Karpas-422 (cell line): ENCODE measurements around the gene HHIPL1. TPM values are rescaled to one million over a fixed set of nuclear protein-coding genes. Genes with fewer than 3 reads are reported as not detected.

Source experiments
- DNase-seq: peaks from one replicate; pipeline ENCODE4 v3.0.0-alpha.2; 2015
- H2AFZ ChIP-seq: fragments of 200-600 bp; sonication (generic); 2 replicates; pipeline ENCODE4 v1.6.1; 2014; ENCODE audit warnings: antibody characterized with exemption, low read length, mixed read lengths
- H3K27ac ChIP-seq: fragments of 200-600 bp; sonication (generic); 2 replicates; pipeline ENCODE4 v1.5.1; 2014; ENCODE audit warnings: mild to moderate bottlenecking, low read length, moderate library complexity
- H3K27me3 ChIP-seq: fragments of 200-600 bp; sonication (generic); 2 replicates; pipeline ENCODE4 v1.6.1; 2014; ENCODE audit warnings: low read length, mixed read lengths
- H3K36me3 ChIP-seq: fragments of 200-600 bp; sonication (generic); 2 replicates; pipeline ENCODE4 v1.6.1; 2014; ENCODE audit warnings: low read length, mixed read lengths; ENCODE audit not compliant: insufficient read depth
- H3K4me1 ChIP-seq: fragments of 200-600 bp; sonication (generic); 2 replicates; pipeline ENCODE4 v1.6.1; 2014; ENCODE audit warnings: mild to moderate bottlenecking, low read length, mixed read lengths
- H3K4me2 ChIP-seq: fragments of 200-600 bp; sonication (generic); 2 replicates; pipeline ENCODE4 v1.6.1; 2014; ENCODE audit warnings: low read length, low read depth, mild to moderate bottlenecking; ENCODE audit not compliant: poor library complexity, severe bottlenecking
- H3K4me3 ChIP-seq: fragments of 200-600 bp; sonication (generic); 2 replicates; pipeline ENCODE4 v1.5.1; 2014; ENCODE audit warnings: mild to moderate bottlenecking, antibody characterized with exemption, low read length, mixed read lengths
- H3K79me2 ChIP-seq: fragments of 200-600 bp; sonication (generic); 2 replicates; pipeline ENCODE4 v1.6.1; 2014; ENCODE audit warnings: mild to moderate bottlenecking, low read length, mixed read lengths
- H3K9ac ChIP-seq: fragments of 200-600 bp; sonication (generic); 2 replicates; pipeline ENCODE4 v1.6.0; 2014; ENCODE audit warnings: low read length
- H3K9me2 ChIP-seq: fragments of 200-600 bp; sonication (generic), shearing (Covaris generic); replicated peaks from 2 replicates; pipeline ENCODE4 v1.6.0; 2014; ENCODE audit warnings: mild to moderate bottlenecking, low read length, moderate library complexity; ENCODE audit not compliant: insufficient read depth
- H3K9me3 ChIP-seq: fragments of 300-700, 200-600 bp; sonication (generic); 2 replicates; pipeline ENCODE4 v1.6.1; 2014; ENCODE audit warnings: low read length, mixed read lengths
- H4K20me1 ChIP-seq: fragments of 200-600 bp; sonication (generic); 2 replicates; pipeline ENCODE4 v1.6.1; 2014; ENCODE audit warnings: mild to moderate bottlenecking, antibody characterized with exemption, low read length, low read depth; ENCODE audit not compliant: insufficient read depth
- total RNA-seq: library from RNA; depleted of rRNA; stranded (reverse); fragments of >200 nt; shearing (Covaris generic); gene quantifications from 2 replicates; pipeline ENCODE4 v1.2.3, GENCODE V29; 2014; ENCODE audit warnings: low replicate concordance

The HHIPL1 gene
- total RNA-seq, 1 experiment from 2014 or later: not detected

DNA sequence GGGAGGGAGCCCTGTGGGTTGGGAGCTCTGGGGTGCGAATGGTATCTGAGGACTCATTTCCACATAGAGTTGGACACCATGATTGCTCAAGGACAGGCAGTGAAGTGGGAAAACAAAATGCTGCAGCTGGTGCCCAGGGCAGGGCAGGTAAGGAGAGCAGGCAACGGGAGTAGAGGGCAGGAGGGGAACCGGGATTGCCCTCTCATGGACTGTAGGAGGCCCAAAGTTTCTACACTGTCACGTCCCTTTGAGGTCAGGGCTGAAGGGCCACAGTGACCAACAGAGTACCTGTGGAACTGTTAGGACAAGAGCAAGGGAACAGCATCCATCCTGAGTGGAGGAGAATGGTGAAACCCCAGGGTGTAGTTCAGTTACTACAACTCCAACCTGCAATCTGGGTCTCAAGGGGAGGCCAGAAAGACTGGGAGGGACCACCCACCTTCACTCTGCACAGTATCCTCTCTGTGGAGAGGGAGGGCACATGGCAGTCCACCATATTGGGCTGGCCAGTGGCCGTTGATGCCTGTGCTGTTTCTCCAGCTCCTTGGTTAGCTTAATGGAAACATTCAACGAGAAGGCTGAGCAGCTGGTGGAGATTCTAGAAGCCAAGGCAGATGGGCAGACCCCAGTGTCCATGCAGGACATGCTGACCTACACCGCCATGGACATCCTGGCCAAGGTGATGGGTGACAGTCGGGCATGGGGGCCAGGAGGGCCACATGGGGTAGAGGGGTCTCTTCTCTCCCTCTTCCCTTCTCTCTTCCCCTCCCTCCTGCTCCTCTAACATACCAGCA, 61.4 kb downstream of the HHIPL1 start:
- Histone ChIP-seq H3K27me3 (0 out of 2 replicates have a peak, but pooled peaks cover 6% of the 10 kb centered on the region), H3K4me1 (no peaks in the 10 kb centered on the region), H4K20me1 (no peaks in the 10 kb centered on the region), H3K36me3 (no peaks in the 10 kb centered on the region), H3K9me3 (peaks cover 18% of the 10 kb centered on the region), H3K79me2 (no peaks in the 10 kb centered on the region), H3K9ac (no peak overlapping the region), H3K9me2 (no peaks in the 10 kb centered on the region), H3K4me3 (no peak overlapping the region), H2AFZ (no peak overlapping the region), H3K27ac (no peak overlapping the region), H3K4me2 (no peak overlapping the region)
- no peak for DNase-seq

DNA sequence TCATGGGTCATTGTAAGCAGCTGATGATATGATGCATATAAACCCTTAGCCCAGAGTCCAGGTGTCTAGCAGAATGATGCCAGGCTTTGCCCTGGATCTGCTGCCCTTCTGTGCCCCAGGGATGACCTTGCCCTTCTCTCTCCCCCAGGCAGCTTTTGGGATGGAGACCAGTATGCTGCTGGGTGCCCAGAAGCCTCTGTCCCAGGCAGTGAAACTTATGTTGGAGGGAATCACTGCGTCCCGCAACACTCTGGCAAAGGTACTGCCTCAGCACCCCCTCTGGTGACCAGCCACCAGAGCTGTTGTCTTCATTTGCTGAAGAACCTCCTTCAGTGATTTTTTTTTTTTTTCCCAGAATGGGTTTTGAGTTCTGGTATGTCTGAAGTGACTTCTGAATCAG, 62.5 kb downstream of the HHIPL1 start:
- no peaks in the 10 kb centered on the region for H3K36me3 ChIP-seq
- no peak overlapping the region for H3K27ac ChIP-seq
- no peak overlapping the region for H3K4me3 ChIP-seq
- H3K9ac ChIP-seq: no peak overlapping the region
- H3K4me1 ChIP-seq: no peaks in the 10 kb centered on the region
- H3K27me3 ChIP-seq: 0 out of 2 replicates have a peak, but pooled peaks cover 3% of the 10 kb centered on the region
- no peak overlapping the region for H3K4me2 ChIP-seq
- H3K79me2 ChIP-seq: no peaks in the 10 kb centered on the region
- no peaks in the 10 kb centered on the region for H4K20me1 ChIP-seq
- H3K9me3 ChIP-seq: peaks cover 14% of the 10 kb centered on the region
- no peak for DNase-seq
- no peaks in the 10 kb centered on the region for H3K9me2 ChIP-seq
- H2AFZ ChIP-seq: no peak overlapping the region

DNA sequence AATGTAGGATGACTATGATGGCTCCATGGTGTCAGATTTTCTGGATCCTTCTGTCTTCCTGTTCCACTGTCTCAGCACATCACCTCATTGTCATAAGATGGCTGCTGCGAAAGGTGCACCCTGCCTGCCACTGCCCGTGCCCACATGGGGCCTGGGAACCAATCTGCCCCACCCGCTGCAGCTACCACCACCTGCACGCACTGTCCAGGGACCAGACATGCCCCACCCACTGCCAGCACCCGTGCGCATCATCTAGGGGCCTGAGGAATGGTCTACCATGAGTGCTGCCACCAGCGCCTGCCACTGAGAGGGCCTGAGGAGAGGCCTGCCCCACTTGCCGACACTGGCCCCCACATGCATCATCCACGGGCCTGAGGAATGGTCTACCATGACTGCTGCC, 63.0 kb downstream of the HHIPL1 start:
- H3K27ac ChIP-seq: no peak overlapping the region
- H3K4me1 ChIP-seq: no peaks in the 10 kb centered on the region
- H2AFZ ChIP-seq: no peak overlapping the region
- no peak overlapping the region for H3K4me2 ChIP-seq
- H4K20me1 ChIP-seq: no peaks in the 10 kb centered on the region
- H3K27me3 ChIP-seq: 0 out of 2 replicates have a peak, but pooled peaks cover 3% of the 10 kb centered on the region
- DNase-seq: no peak
- H3K9me3 ChIP-seq: peaks cover 12% of the 10 kb centered on the region
- no peak overlapping the region for H3K4me3 ChIP-seq
- no peaks in the 10 kb centered on the region for H3K79me2 ChIP-seq
- H3K9me2 ChIP-seq: no peaks in the 10 kb centered on the region
- no peak overlapping the region for H3K9ac ChIP-seq
- no peaks in the 10 kb centered on the region for H3K36me3 ChIP-seq

DNA sequence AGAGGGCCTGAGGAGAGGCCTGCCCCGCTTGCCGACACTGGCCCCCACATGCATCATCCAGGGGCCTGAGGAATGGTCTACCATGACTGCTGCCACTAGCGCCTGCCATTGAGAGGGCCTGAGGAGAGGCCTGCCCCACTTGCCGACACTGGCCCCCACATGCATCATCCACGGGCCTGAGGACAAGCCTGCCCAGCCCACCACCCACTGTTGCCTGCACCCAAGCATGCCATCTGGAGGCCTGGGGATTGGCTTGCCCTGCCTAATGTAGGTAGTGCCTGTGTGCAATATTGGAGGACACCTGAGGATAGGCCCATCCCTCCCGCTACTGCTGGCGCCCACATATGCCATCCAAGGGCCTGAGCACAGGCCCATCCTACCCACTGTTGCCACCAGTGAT, 63.5 kb downstream of the HHIPL1 start:
- no peaks in the 10 kb centered on the region for H4K20me1 ChIP-seq
- no peak overlapping the region for H3K4me2 ChIP-seq
- H3K4me3 ChIP-seq: no peak overlapping the region
- no peaks in the 10 kb centered on the region for H3K36me3 ChIP-seq
- H3K9me3 ChIP-seq: peaks cover 7% of the 10 kb centered on the region
- H3K27me3 ChIP-seq: 0 out of 2 replicates have a peak, but pooled peaks cover 3% of the 10 kb centered on the region
- no peaks in the 10 kb centered on the region for H3K9me2 ChIP-seq
- no peak overlapping the region for H3K9ac ChIP-seq
- H3K4me1 ChIP-seq: no peaks in the 10 kb centered on the region
- no peak for DNase-seq
- no peaks in the 10 kb centered on the region for H3K79me2 ChIP-seq
- H2AFZ ChIP-seq: no peak overlapping the region
- no peak overlapping the region for H3K27ac ChIP-seq

DNA sequence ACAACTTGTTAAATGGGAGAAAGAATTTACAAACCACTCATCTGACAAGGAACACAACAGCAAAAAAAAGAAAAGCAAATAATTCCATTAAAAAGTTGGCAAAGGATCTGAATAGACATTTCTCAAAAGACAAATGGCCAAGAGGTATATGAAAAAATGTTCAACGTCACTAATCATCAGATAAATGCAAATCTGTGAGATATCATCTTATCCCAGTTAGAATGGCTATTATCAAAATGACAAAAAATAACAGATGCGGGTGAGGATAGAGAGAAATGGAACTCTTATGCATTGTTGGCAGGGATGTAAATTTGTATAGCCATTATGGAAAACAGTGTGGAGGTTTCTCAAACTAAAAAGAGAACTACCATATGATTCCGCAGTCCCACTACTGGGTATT, 69.0 kb downstream of the HHIPL1 start:
- Histone ChIP-seq H2AFZ (no peak overlapping the region), H3K27me3 (0 out of 2 replicates have a peak, but pooled peaks cover 3% of the 10 kb centered on the region), H3K79me2 (no peaks in the 10 kb centered on the region), H3K4me3 (no peak overlapping the region), H4K20me1 (no peaks in the 10 kb centered on the region), H3K4me2 (no peak overlapping the region), H3K9me3 (no peaks in the 10 kb centered on the region), H3K36me3 (no peaks in the 10 kb centered on the region), H3K4me1 (peaks cover 9% of the 10 kb centered on the region), H3K27ac (no peak overlapping the region), H3K9me2 (no peaks in the 10 kb centered on the region), H3K9ac (no peak overlapping the region)
- DNase-seq: no peak

DNA sequence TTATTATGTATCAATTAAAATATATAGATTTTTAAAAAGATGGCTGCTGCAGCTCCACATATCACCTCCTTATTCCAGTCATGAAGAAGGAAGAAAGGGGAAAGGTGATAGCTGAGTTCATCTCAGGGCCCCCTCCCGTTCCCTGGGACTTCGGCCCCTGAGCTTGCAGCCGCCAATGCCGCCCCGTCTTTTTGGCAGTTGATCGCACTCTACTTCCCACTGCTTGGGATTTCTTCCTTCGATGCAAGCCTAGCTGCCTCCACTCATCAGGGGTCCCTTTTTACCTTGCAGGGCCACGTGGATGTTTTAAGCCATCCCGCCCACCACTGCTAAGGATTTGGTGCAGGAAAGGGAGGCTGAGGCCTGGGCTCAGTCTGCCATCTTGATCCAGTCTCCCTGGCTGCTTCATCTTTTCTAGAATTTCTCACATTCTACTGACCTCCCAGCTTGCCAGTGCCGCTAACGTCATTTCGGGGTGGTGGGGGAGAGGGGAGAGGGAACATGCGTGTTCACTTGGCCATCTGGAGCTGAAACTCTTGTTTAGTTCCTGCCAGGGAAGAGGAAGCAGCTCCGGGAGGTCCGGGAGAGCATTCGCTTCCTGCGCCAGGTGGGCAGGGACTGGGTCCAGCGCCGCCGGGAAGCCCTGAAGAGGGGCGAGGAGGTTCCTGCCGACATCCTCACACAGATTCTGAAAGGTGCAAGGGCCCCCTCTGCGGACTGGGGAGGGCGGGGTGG, 70.5 kb downstream of the HHIPL1 start:
- DNase-seq: no peak
- Histone ChIP-seq H3K9me2 (no peaks in the 10 kb centered on the region), H3K27ac (no peak overlapping the region), H2AFZ (no peak overlapping the region), H3K79me2 (no peaks in the 10 kb centered on the region), H3K4me2 (no peak overlapping the region), H4K20me1 (no peaks in the 10 kb centered on the region), H3K4me3 (no peak overlapping the region), H3K9ac (no peak overlapping the region), H3K36me3 (no peaks in the 10 kb centered on the region), H3K9me3 (no peaks in the 10 kb centered on the region), H3K4me1 (peaks cover 9% of the 10 kb centered on the region), H3K27me3 (no peaks in the 10 kb centered on the region)

DNA sequence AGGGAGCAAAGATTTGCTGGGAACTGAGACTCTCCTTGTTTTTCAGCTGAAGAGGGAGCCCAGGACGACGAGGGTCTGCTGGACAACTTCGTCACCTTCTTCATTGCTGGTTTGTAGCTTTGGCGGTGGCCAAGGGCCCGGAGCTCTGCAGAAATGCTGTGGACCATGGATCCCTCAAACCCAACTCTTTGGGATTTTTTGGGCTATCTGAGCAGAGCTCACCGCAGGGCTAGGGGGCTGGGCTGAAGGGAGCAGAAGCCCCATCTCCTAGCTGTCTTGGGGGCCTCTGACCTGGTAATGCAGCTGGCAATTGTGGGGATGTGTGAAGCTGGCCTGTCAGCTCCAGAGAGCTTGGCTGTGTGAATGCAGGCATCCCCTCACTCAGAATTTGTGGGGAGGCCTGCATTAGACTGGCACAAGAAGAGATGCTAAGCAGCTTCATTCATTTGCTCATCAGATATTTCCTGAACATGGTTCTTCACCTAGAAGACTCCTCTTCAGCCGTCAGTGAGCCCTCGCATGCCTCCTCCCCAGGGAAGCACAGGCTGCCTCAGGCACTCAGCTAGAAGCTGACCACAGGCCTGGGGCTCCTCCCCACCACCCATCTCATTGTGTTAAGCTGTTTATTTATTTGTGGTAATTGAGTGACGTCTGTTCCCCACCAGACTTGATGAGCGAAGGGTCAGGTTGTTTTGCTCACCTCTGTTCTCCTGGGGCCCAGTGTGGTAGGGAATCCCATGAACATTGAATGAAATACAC, 71.3 kb downstream of the HHIPL1 start:
- H3K9me2 ChIP-seq: no peaks in the 10 kb centered on the region
- DNase-seq: no peak
- peaks cover 9% of the 10 kb centered on the region for H3K4me1 ChIP-seq
- no peak overlapping the region for H2AFZ ChIP-seq
- H4K20me1 ChIP-seq: no peaks in the 10 kb centered on the region
- H3K9ac ChIP-seq: no peak overlapping the region
- H3K27ac ChIP-seq: no peak overlapping the region
- H3K4me3 ChIP-seq: no peak overlapping the region
- no peaks in the 10 kb centered on the region for H3K9me3 ChIP-seq
- H3K36me3 ChIP-seq: no peaks in the 10 kb centered on the region
- H3K4me2 ChIP-seq: no peak overlapping the region
- no peaks in the 10 kb centered on the region for H3K27me3 ChIP-seq
- H3K79me2 ChIP-seq: no peaks in the 10 kb centered on the region
